GM20000 (cell line): Measurements from ENCODE around the gene DAP3.
A peak's percentile ranks its signal among the peaks of the same experiment; 100 is the strongest.
"Not testable (repeated sequence)": the region's sequence is repeated elsewhere in the genome, so short reads cannot be mapped to it uniquely, and the experiment has no call there.

Experiments used
- DNase-seq: peaks from one replicate; pipeline ENCODE4 v3.0.0; 2012; ENCODE audit warnings: low spot score
- TF ChIP-seq, protein P1 (sequence below): IDR thresholded peaks from 2 replicates; pipeline ENCODE4 v1.5.1; 2012; ENCODE audit warnings: mild to moderate bottlenecking, control low read depth; ENCODE audit errors: extremely low read depth, missing control alignments

Gene DAP3

DNA sequence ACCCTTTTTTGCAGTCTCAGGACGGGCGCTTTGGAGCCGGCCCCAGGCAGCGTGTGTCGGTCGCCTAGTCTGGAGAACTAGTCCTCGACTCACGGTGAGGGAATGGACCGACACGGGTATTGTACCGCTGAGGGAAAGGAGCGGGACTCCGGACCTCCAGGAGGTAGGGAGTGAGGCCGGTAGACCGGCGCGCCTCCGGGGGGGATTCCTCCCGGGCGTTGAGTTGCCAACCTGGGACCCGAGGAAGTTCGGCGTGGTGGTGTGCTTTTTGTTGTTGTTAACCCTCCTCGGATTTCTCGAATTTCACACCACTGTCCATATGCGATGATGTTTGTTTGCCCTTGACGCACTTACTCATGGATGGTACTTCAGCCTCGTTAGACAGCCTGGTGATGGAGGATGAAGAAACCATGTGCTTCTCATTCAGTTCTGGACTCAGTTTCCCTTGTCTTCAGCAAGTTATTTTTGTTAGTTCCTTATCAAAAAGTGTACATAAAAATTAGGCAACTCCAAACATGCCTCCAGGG is at the start of gene DAP3:
DAP3 (plus strand) TSS at position 11 of the 527 bp plus-strand sequence. CDS start 20,689 bp downstream, outside the sequence.
- peak; percentile 90 for DNase-seq

DNA sequence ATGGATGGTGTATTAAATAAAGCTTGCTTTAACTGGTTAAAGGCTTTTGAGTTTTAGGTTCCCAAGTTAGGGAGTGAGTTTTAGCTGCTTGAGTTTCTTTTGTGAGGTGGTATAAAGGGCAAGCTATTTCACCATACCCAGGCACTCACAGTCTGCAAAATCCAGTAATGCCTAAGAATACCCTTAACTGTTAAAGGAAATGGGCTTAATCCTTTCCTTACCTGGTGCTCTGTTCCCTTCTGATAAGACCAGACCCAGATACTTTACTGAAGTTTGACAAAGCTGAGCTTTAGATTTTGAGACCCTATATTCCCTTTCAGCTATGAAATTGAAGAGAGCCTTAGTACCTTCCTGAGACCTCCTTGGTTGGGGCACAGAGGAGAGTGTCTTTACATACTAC is 48.5 kb upstream of the DAP3 start:
- TF ChIP-seq, protein P1, sequence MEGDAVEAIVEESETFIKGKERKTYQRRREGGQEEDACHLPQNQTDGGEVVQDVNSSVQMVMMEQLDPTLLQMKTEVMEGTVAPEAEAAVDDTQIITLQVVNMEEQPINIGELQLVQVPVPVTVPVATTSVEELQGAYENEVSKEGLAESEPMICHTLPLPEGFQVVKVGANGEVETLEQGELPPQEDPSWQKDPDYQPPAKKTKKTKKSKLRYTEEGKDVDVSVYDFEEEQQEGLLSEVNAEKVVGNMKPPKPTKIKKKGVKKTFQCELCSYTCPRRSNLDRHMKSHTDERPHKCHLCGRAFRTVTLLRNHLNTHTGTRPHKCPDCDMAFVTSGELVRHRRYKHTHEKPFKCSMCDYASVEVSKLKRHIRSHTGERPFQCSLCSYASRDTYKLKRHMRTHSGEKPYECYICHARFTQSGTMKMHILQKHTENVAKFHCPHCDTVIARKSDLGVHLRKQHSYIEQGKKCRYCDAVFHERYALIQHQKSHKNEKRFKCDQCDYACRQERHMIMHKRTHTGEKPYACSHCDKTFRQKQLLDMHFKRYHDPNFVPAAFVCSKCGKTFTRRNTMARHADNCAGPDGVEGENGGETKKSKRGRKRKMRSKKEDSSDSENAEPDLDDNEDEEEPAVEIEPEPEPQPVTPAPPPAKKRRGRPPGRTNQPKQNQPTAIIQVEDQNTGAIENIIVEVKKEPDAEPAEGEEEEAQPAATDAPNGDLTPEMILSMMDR: no peak
- DNase-seq: no peak

DNA sequence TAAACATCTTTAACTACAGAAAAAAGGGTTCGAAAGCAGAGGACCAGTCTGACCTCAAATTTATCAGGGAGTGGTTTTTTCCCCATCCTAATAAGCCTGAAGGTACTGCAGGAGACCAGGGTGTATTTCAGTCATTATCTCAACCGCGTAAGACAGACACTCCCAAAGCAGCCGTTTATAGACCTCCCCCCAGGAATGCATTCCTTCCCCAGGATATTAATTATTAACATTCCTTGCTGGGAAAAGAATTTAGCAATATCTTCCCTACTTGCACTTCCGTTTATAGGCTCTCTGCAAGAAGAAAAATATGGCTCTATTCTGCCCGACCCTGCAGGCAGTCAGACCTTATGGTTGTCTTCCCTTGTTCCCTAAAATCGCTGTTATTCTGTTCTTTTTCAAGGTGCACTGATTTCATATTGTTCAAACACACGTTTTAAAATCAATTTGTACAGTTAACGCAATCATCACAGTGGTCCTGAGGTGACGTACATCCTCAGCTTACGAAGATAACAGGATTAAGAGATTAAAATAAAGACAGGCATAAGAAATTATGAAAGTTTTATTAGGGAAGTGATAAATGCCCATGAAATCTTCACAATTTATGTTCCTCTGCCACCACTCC is 46.2 kb upstream of the DAP3 start:
- not testable (repeated sequence) for DNase-seq

DNA sequence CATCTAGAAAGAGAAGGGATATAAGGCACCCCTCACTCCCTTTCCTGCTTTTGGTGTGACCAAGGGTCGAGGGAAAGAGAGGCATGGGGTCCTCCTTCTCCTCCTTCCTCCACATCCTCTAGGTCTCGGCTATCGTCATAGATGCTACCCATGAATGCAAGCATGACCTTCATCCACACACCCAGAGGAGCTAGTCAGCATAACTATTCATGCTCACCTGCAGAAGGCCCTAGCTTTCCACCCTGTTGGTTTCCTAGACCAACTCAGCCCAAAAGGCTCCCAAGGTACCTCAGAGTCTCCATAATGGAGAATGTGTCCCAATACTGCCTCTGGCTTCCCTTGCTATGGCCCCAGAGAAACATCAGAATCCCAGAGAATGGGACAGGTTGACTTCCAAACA is 45.7 kb upstream of the DAP3 start:
- TF ChIP-seq, protein P1: no peak
- DNase-seq: no peak

DNA sequence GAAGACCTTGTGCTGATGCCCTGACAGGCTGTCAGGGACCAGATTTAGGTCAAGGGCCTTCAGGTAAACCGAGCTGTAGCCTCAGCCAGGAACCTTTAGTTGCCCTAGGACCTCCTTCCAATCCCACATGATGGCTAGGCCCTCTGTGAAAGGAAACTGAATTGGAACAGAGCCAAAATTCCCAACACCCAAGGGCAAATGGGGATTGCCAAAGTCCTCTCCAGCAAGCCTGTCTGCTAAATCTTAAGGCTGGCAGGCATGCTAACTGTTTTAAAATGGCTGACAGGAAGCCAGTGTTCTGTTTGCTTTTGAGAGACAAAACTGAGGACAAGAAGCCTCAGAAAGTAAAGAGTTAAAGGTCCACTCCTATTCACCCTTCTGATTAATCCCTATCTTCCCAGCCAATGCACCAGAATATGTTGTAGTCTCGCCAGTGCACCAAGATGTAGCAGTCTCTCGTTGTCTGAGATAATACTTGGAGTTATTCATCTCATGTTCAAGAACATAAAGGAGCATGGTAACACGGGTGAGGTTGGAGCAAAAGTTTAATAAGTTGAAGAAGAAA is 43.8 kb upstream of the DAP3 start:
- no peak for DNase-seq
- TF ChIP-seq, protein P1: no peak

DNA sequence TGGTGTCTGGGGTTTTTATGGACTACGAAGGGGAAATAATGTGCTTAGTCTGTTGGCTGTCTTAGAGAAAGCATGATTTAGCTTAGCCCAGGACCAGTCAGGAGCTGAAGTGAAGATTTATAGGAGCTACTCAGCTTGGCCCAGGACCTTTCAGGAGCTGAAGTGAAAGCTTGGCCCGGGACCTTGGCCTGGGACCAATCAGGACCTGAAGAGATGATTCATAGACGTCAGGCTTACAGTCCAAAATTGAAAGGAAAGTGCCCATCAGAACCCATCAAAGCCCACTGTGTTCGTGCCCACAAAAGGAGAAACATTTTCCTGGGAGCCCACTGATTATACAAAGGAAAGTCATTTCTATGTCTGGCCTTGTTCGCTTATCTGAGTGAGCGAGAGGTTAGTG is 43.2 kb upstream of the DAP3 start:
- DNase-seq: no peak
- TF ChIP-seq, protein P1: no peak

DNA sequence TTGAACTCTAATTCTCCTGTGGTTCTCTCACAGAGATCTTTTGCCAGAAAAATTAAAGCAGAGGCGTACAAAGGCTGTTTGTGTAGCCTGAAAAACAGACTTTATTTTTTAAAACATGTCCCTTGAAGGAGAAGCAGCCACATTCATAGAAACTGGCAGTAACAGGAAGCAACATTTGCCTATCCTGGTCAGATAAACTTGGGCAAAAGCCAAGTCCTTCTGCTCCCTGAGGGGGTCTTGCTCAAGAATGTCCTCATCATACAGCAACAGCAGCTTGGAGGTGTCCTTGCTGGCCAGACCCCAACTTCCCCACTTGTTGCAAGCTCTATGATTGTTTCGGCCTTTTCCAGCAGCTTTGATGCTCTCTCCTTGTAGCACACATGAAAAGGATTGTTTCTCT is 42.6 kb upstream of the DAP3 start:
- TF ChIP-seq, protein P1: no peak
- no peak for DNase-seq

DNA sequence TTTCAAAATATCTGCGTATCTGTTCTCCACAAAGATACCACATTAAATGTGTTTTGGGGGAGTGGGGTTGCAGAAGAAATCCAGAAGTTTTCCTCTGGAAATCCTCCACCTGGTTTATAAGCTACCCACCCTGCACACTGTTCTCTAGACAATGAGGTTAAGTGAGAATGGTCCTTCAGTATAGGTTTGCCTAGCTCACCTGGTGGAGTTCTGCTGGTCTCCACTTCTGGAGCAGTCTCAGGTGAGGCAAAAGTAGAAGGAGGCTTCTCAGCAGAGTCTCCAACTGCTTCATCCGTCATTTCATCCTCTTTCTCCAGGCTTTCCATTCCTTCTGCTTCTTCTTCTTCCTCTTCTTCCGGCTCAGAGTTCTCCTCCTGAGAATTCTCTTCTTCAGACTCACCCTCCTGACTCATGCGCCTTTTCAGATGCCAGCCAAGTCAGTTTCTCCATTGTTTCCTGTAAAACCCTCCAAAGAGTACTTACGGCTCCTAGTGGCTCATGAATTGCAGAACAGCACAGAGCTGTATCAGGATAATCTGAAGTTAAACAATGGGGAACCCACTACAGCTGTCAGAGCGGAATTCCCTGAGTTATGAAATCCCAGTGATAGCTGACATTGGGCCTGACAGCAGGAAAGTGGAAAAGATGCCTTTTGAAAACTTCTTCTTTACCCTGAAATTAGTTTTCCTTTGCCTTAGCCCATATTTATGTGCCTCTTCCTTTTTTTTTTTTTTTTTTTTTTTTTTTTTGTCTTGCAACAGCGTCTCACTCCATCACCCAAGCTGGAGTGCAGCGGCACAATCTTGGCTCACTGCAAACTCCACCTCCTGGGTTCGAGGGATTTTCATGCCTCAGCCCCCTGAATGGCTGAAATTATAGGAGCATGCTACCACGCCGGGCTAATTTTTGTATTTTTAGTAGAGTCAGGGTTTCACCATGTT is 40.4 kb upstream of the DAP3 start:
- TF ChIP-seq, protein P1: no peak
- no peak for DNase-seq
